OCI-LY1 (cell line): Measurements from ENCODE around the gene GAS6.

Source experiments
- CTCF ChIP-seq: fragments of 200-600 bp; sonication (generic), shearing (Covaris generic); IDR thresholded peaks from 2 replicates; pipeline ENCODE4 v1.5.1; 2017; ENCODE audit warnings: mild to moderate bottlenecking, antibody characterized with exemption, low read length, moderate library complexity, mixed read lengths
- EZH2 ChIP-seq: fragments of 200-600 bp; sonication (generic), shearing (Covaris generic); IDR thresholded peaks from 2 replicates; pipeline ENCODE4 v1.8.0; 2017; ENCODE audit warnings: borderline replicate concordance, mixed run types, mild to moderate bottlenecking, antibody characterized with exemption, low read length, moderate library complexity, mixed read lengths

- no peak for TF ChIP-seq CTCF
- no peak for TF ChIP-seq EZH2
These were observed at the start of gene GAS6 for GRCh38 chr13:113863524-113864272.
